HG03159 (cell line): Measurements from ENCODE around the gene SLC6A1.

Source experiments
- ATAC-seq: cut with Tn5 transposase; IDR thresholded peaks from one replicate; pipeline ENCODE4 v1.9.1; 2021; ENCODE audit warnings: mild to moderate bottlenecking, moderate library complexity; ENCODE audit not compliant: unreplicated experiment

Gene SLC6A1

GRCh38 chr3:10992017-10992942, at the start of gene SLC6A1:
TSS of gene SLC6A1 (plus strand) at chr3:10992748. CDS start at chr3:11017212, 24,464 bp downstream.
- ATAC-seq = no peak

- no peak for ATAC-seq
Measured at GRCh38 chr3:10944866-10945265, 47.7 kb upstream of the SLC6A1 start.

GRCh38 chr3:10945683-10946287, 46.8 kb upstream of the SLC6A1 start:
- ATAC-seq = peak; percentile 62

- no peak for ATAC-seq
Measured at GRCh38 chr3:10946526-10946925, 46.0 kb upstream of the SLC6A1 start.

- ATAC-seq = no peak
Measured at GRCh38 chr3:10948326-10948725, 44.2 kb upstream of the SLC6A1 start.

- ATAC-seq = no peak
Measured at GRCh38 chr3:10949197-10949596, 43.4 kb upstream of the SLC6A1 start.

GRCh38 chr3:10950476-10951294, 41.9 kb upstream of the SLC6A1 start:
- no peak for ATAC-seq

GRCh38 chr3:10951295-10951926, 41.1 kb upstream of the SLC6A1 start:
- ATAC-seq = no peak

GRCh38 chr3:10952525-10952924, 40.0 kb upstream of the SLC6A1 start:
- ATAC-seq = no peak

- no peak for ATAC-seq
Measured at GRCh38 chr3:10954740-10955139, 37.8 kb upstream of the SLC6A1 start.

- no peak for ATAC-seq
Measured at GRCh38 chr3:10955711-10956453, 36.7 kb upstream of the SLC6A1 start.

GRCh38 chr3:10956531-10956930, 36.0 kb upstream of the SLC6A1 start:
- ATAC-seq = no peak

- no peak for ATAC-seq
Measured at GRCh38 chr3:10956986-10957385, 35.6 kb upstream of the SLC6A1 start.

- no peak for ATAC-seq
Measured at GRCh38 chr3:10957976-10958749, 34.4 kb upstream of the SLC6A1 start.

GRCh38 chr3:10960255-10960654, 32.3 kb upstream of the SLC6A1 start:
- no peak for ATAC-seq

GRCh38 chr3:10961921-10962320, 30.6 kb upstream of the SLC6A1 start:
- ATAC-seq = no peak

- ATAC-seq = no peak
Measured at GRCh38 chr3:10962481-10963036, 30.0 kb upstream of the SLC6A1 start.

GRCh38 chr3:10964537-10965167, 27.9 kb upstream of the SLC6A1 start:
- no peak for ATAC-seq

- ATAC-seq = no peak
Measured at GRCh38 chr3:10968401-10968800, 24.1 kb upstream of the SLC6A1 start.
